ENCODE data around the gene CIB4.

CIB4 gene

DNA sequence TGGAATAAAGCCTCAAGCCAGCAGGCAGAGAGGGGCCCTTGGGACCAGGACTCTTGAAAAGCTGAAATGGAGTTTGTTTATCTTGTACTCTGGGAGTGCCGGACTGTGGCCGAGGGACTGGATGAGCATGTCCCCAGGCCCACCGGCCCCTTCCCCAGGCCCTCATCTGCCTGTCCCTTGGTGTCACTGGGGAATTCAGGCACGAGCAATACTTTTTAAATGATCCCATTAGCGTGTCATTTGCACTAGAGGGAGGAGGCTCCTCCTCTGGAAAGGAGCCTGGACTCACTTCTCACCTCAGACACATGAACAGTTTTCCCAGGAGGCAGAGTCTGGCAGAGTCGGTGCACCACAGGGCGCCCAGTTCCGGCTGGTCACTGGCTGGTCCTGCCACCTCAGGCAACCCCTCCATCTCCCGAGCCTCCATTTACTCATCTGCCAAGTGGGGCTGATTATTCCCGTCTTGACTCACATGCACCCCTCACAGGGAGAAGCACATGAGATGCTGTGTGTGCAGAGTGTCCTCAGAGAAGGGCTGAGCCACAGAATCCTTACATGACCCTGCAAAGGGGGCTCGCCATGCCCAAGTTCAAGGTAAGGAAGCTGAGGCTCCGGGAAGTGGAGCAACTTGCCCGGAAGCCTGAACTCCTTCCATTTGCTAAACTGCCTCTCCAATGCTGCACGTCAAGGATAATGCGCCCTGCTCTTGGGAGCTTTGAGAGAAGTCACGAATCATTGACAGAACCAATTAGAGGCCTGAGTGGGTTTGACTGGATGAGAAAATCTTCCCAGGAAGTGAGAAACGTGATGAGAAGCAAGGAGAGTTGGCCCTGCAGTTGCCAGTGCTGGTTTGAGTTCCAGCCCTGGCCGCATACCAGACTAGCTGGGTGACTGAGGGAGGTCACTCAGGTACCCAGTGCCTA, 26.7 kb downstream of the CIB4 start:
- Mint-ChIP-seq H3K27ac (ENCODE audit: low read depth) (no peak overlapping the region), H3K4me3 (no peak overlapping the region), H3K4me1 (peaks cover 5% of the 10 kb centered on the region), H3K9me3 (no peaks in the 10 kb centered on the region), H3K27me3 (peaks cover 67% of the 10 kb centered on the region), H3K36me3 (ENCODE audit: insufficient read depth) (no peaks in the 10 kb centered on the region)
- peak in 1 of 2 donors; percentile 7 for DNase-seq (ENCODE audit: low spot score in 2 of 2)
- ATAC-seq (replicated peaks; ENCODE audit: extremely low read depth, poor library complexity, severe bottlenecking), result no peak

DNA sequence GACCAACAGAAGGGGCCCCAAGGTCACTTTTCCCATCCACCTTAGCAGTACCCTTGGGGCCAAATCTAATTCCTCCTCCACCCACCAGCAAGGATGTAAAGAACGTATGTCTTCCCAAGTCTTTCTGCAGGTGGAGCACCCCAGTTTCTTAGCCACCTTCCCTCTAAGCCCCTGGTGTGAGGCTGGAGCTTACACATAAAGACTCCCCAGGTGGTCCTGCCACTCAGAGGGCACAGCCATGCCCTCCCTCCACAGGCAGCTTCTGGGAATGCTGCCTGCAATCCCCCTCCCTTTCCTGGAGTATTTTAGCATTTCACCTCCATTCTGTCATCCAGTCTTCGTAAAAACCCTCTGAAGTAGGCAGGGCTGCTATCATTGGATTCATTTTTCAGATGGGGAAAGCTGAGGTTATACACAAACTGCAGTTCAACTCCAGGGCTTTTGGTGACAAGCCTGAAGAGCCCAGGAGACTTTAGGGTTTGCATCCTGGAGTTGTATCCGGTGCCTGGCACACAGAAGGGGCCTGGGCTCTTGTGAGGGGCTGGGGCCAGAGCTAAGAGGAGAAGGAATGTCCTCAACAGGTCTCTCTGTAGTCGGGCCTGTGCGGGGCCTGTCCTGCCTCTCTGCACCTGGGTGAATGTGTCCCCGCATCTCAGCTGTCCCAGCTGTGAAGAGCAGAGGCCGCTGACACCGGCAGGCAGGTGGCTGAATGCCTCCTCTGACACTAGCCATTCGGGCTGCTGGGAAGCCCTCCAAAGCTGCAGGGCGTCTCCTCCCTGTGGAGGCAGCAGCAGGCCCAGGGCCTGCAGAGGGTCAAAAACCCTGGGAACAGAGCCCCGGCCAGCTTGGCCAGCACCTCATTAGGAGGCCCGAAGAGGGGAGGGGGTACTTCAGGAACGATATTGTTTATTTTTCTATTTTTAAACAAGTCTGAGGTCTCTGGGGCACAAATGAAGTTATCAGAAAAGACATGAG, 27.6 kb downstream of the CIB4 start:
- H3K9me3 Mint-ChIP-seq, result no peaks in the 10 kb centered on the region
- H3K4me3 Mint-ChIP-seq, result no peak overlapping the region
- no peak overlapping the region for H3K27ac Mint-ChIP-seq (ENCODE audit: low read depth)
- H3K36me3 Mint-ChIP-seq (ENCODE audit: insufficient read depth), result no peaks in the 10 kb centered on the region
- peaks cover 12% of the 10 kb centered on the region for H3K4me1 Mint-ChIP-seq
- DNase-seq (ENCODE audit: low spot score in 2 of 2) (peak in 1 of 2 donors; percentile 3), ATAC-seq (replicated peaks; ENCODE audit: extremely low read depth, poor library complexity, severe bottlenecking) (no peak)
- peaks cover 65% of the 10 kb centered on the region for H3K27me3 Mint-ChIP-seq

DNA sequence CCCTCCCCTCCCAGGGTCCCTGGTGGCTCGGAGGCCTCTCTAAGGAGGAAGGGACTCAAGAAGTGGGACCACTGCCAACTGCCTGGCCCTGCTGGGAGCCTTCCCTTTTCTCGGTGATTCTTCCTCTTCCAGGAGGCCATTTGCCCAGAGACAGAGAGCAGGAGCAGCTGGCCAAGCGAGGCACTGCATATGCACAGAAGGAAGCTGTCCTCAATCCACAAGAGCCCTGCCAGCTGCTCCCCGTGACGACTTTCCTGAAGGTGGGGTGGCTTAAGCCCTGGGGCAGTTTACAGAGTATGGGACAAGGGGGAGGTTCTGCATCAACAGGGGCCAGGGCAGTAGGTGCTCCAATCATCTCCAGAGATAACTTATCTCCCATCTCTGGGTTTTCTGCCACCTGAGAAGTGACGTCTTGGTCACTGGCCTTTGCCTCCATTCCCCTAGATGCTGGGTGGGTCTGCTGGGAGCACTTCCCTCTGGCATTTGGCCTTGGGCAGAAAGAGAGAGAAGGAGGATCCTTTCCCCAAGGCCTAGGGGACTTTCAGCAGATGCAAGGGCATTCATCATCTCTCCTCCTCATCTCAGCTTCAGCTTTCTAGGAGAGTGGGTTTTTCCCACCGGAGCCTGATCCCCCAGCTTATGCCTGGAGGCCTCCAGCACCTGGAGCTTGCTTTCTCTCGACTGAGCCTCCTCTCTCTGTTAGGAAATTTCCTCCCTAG, 28.5 kb downstream of the CIB4 start:
- Mint-ChIP-seq H3K36me3 (ENCODE audit: insufficient read depth) (no peaks in the 10 kb centered on the region), H3K4me1 (peaks cover 13% of the 10 kb centered on the region), H3K4me3 (no peak overlapping the region), H3K27me3 (peaks cover 56% of the 10 kb centered on the region), H3K9me3 (no peaks in the 10 kb centered on the region), H3K27ac (ENCODE audit: low read depth) (no peak overlapping the region)
- ATAC-seq (replicated peaks; ENCODE audit: extremely low read depth, poor library complexity, severe bottlenecking) (no peak), DNase-seq (ENCODE audit: low spot score in 2 of 2) (peak in 1 of 2 donors; percentile 6)

DNA sequence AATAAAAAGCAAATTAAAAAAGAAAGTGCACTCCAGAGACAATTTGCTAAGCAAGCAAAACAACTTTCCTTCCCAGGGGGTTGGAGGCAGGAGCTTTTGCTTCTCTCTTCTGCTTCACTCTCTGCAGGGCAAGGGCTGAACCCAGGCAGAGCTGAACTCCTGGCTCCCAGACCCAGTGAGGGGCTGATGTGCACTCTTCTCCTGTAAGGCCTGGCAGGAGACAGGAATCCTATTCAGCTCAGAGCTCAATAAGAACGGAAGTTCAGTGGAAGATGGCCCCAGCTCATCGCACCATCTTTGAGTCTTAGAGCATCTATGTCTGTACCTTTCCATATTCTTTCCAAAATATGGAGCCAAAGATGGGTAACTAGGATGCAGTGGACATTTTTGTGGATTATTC, 29.1 kb downstream of the CIB4 start:
- Mint-ChIP-seq H3K4me1 (peaks cover 13% of the 10 kb centered on the region), H3K36me3 (ENCODE audit: insufficient read depth) (no peaks in the 10 kb centered on the region), H3K27ac (ENCODE audit: low read depth) (no peak overlapping the region), H3K9me3 (no peaks in the 10 kb centered on the region), H3K27me3 (peaks cover 50% of the 10 kb centered on the region), H3K4me3 (no peak overlapping the region)
- ATAC-seq (replicated peaks; ENCODE audit: extremely low read depth, poor library complexity, severe bottlenecking), result no peak
- DNase-seq (ENCODE audit: low spot score in 2 of 2), result no peak

DNA sequence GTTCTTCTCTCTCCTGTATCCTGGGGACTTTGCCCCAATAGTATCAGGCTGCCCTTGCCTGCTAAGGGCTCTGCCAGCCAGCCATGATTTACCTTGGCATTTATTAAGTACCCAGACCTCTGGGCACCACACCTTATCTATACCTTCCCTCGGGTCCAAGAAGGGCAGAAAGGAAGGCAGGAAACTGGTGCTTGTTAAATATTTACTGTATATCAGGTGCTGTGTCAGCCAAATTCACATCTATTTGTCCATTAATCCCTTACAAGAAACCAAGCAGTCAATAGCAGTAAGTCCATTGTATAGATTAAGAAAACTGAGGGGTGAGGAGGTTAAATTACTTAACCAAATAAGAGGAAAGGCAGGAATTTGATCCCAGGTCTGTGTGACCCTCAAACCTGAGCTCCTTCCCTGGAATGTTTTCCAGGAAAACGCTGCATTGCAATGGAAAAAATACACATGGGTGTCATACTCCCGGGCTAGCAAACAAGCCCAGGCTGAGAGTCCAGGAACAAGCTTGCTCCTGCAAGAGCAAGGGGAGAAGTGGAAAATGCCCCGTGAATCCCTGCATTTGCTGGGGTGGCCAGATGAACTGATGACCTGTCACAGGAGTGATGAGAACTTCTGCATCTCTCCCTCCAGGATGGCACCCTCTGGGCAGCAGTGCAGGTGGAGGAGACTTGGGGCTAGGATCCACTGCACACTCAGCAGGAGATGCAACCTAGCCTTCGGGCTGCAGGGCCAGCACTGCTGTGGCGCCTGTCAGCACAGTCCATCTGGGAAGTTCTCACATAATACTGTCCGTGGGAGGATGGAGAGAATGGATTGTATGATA, 30.4 kb downstream of the CIB4 start:
- Mint-ChIP-seq H3K9me3 (no peaks in the 10 kb centered on the region), H3K27me3 (peaks cover 48% of the 10 kb centered on the region), H3K36me3 (ENCODE audit: insufficient read depth) (no peaks in the 10 kb centered on the region), H3K4me3 (no peak overlapping the region), H3K4me1 (peaks cover 13% of the 10 kb centered on the region), H3K27ac (ENCODE audit: low read depth) (no peak overlapping the region)
- DNase-seq (ENCODE audit: low spot score in 2 of 2) (no peak), ATAC-seq (replicated peaks; ENCODE audit: extremely low read depth, poor library complexity, severe bottlenecking) (no peak)

DNA sequence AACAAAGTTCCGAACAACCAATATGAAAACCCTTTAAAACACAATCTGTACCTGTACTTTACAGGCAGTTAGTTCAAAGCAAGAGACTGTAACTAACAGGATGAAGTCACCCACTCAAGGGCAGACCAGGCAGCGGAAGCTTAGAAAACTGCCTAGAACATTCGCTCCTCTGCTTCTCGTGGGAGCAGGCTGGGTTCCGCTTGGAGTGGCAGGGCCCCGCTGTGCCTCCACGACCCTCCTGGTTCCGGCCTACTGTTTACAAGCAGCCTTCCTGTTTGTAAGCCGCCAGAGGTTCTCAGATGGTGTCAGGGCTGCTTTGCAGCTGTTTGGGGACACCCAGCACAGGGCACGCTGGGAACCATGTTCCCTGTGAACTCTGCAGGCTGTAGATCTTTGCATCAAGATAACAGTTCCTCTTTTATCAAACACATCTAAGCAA, 31.3 kb downstream of the CIB4 start:
- no peak for ATAC-seq (replicated peaks; ENCODE audit: extremely low read depth, poor library complexity, severe bottlenecking)
- no peaks in the 10 kb centered on the region for H3K36me3 Mint-ChIP-seq (ENCODE audit: insufficient read depth)
- DNase-seq (ENCODE audit: low spot score in 2 of 2), result peak in 1 of 2 donors; percentile 8
- H3K9me3 Mint-ChIP-seq, result no peaks in the 10 kb centered on the region
- peaks cover 13% of the 10 kb centered on the region for H3K4me1 Mint-ChIP-seq
- H3K27ac Mint-ChIP-seq (ENCODE audit: low read depth), result no peak overlapping the region
- peaks cover 46% of the 10 kb centered on the region for H3K27me3 Mint-ChIP-seq
- H3K4me3 Mint-ChIP-seq, result no peak overlapping the region

DNA sequence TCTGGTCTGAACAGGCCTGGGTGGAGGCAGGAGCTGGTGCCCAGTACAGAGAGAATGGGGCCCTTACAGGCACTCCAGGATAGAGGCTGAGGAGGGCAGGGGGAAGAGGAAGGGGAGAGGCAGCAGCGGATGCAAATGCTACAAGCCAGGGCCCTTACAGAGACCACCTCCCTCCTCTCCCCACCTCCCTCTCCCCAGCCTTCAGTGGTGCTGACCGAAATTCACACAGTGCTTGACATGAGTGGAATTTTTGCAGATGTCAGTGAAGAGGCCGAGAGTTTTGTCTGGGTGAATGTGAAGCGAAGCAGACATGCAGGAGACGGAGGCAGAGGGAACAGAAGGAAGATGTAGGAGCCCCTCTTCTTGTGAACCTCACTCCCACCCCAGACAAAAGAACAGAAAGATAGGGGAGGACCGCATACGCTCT, 31.9 kb downstream of the CIB4 start:
- peak overlapping the region; percentile 17 for H3K27ac Mint-ChIP-seq (ENCODE audit: low read depth)
- DNase-seq (ENCODE audit: low spot score in 2 of 2) (peak in 1 of 2 donors; percentile 9), ATAC-seq (replicated peaks; ENCODE audit: extremely low read depth, poor library complexity, severe bottlenecking) (no peak)
- no peaks in the 10 kb centered on the region for H3K36me3 Mint-ChIP-seq (ENCODE audit: insufficient read depth)
- peaks cover 13% of the 10 kb centered on the region for H3K4me1 Mint-ChIP-seq
- H3K4me3 Mint-ChIP-seq, result no peak overlapping the region
- no peaks in the 10 kb centered on the region for H3K9me3 Mint-ChIP-seq
- peaks cover 46% of the 10 kb centered on the region for H3K27me3 Mint-ChIP-seq

DNA sequence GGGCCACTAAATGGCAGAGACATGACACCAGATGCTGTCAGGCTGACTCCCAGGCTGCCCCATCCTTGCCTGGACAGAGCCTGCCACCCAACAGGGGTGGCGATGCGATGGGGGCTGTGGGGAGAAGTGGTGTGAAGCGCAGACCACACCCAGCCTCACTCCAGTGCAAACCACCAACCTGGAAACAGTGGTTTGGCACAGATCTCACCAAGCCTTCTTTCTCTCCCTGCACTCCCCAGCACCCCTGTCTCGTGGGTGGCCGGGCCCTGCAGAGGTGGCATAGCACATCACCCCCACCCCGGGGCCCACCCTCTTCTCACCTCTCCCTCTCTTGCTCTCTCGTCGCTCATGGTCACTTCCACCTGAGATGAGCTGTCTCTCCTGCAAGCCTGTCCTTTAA, 32.6 kb downstream of the CIB4 start:
- peaks cover 13% of the 10 kb centered on the region for H3K4me1 Mint-ChIP-seq

DNA sequence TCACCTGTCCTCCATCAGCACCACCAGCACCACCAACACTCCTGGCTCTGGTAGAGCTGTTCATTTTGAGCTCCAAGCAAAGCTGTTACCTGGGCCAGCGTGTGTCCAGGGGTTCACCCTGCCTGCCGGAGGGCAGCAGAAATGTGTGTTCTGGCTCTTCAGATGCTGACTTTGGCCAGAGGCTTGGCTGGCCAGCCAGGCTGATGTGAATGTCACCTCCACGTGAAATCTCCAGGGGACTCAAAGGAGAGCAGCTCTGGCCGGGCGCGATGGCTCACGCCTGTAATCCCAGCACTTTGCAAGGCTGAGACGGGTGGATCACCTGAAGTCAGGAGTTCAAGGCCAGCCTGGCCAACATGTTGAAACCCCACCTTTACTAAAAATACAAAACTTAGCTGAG, 33.5 kb downstream of the CIB4 start:
- H3K9me3 Mint-ChIP-seq, result no peaks in the 10 kb centered on the region
- H3K4me1 Mint-ChIP-seq, result peaks cover 13% of the 10 kb centered on the region
- ATAC-seq (replicated peaks; ENCODE audit: extremely low read depth, poor library complexity, severe bottlenecking) (no peak), DNase-seq (ENCODE audit: low spot score in 2 of 2) (peak in 1 of 2 donors; percentile 11)
- no peaks in the 10 kb centered on the region for H3K36me3 Mint-ChIP-seq (ENCODE audit: insufficient read depth)
- H3K27me3 Mint-ChIP-seq, result peaks cover 52% of the 10 kb centered on the region
- no peak overlapping the region for H3K4me3 Mint-ChIP-seq
- H3K27ac Mint-ChIP-seq (ENCODE audit: low read depth), result no peak overlapping the region

More for the DNA sequence above, 32.6 kb downstream of the CIB4 start:
- Mint-ChIP-seq H3K36me3 (ENCODE audit: insufficient read depth) (no peaks in the 10 kb centered on the region), H3K27ac (ENCODE audit: low read depth) (peak overlapping the region; percentile 17), H3K27me3 (peaks cover 52% of the 10 kb centered on the region), H3K4me3 (no peak overlapping the region), H3K9me3 (no peaks in the 10 kb centered on the region)
- DNase-seq (ENCODE audit: low spot score in 2 of 2), result peak in 1 of 2 donors; percentile 10
- no peak for ATAC-seq (replicated peaks; ENCODE audit: extremely low read depth, poor library complexity, severe bottlenecking)

DNA sequence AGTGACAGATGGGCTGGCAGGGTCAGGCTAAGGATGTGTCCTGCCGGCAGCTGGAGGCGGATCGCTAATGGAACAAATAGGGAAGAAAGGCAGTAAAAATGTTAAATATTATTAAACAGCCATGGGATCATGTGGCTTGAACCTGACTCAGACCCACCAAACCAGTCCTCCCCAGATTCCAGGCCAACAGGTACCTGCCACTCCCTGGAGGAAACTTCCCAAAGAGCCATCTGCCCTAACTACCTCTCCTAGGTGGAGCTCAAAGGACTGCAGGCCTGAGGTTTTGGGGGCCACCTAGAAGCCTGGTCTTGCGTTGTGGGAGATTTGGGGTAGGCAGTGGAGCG, 34.3 kb downstream of the CIB4 start:
- Mint-ChIP-seq H3K9me3 (no peaks in the 10 kb centered on the region), H3K4me1 (peaks cover 13% of the 10 kb centered on the region), H3K27ac (ENCODE audit: low read depth) (no peak overlapping the region), H3K36me3 (ENCODE audit: insufficient read depth) (no peaks in the 10 kb centered on the region), H3K27me3 (peaks cover 53% of the 10 kb centered on the region), H3K4me3 (no peak overlapping the region)
- DNase-seq (ENCODE audit: low spot score in 2 of 2) (no peak), ATAC-seq (replicated peaks; ENCODE audit: extremely low read depth, poor library complexity, severe bottlenecking) (no peak)

DNA sequence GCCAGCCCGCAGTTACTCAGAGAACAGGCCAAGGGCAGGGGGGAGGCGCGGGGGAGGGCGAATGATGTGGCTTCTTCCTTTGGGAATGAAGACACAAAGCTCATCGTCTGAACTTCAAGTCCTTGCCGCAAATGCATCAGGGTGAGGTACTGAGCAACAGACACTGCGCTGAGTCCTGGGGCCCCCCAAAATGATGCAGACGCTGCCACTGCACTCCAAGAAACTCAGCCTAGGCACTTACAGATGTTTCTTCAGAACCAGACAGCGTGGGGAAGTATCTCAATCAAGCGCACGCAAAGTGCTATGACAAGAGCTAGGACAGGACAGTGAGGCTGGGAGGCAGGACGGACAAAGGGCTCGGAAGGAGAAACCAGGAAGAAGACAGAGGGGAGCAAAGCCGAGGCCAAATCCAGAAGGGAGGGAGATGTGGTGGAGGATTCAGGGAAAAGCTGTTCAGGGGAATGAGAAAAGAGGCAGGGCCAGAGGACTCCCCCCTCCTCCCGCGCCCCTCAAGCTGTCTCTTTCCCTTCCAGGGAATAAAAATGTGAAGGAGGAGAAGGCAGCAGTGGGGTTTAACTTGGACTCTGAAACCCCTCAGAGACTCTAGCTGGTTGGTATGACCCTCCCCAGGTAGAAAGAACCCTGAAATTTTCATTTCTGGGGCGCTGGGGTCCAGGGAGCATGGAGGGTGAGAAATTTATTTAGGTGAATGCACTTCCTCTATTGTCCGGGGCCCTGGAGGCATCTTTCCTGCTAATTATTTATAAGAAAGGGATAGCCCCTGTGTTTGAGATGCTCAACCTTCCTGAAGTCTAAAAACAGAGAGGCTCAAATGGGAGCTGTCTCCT, 34.9 kb downstream of the CIB4 start:
- Mint-ChIP-seq H3K36me3 (ENCODE audit: insufficient read depth) (no peaks in the 10 kb centered on the region), H3K4me3 (no peak overlapping the region), H3K27me3 (peaks cover 59% of the 10 kb centered on the region), H3K27ac (ENCODE audit: low read depth) (no peak overlapping the region), H3K4me1 (peaks cover 13% of the 10 kb centered on the region), H3K9me3 (no peaks in the 10 kb centered on the region)
- DNase-seq (ENCODE audit: low spot score in 2 of 2) (peak in 1 of 2 donors; percentile 6), ATAC-seq (replicated peaks; ENCODE audit: extremely low read depth, poor library complexity, severe bottlenecking) (no peak)
